ENCODE results near the gene GPX5. TPM values are rescaled to one million over a fixed set of nuclear protein-coding genes. Genes with fewer than 3 reads are reported as not detected.

GPX5 gene
- total RNA-seq, 1 experiment from 2014 or later = not detected

- no peak for DNase-seq (ENCODE audit: low read depth, low spot score)
- ATAC-seq = no peak
- POLR2A ChIA-PET = no interaction called here
Observed at GRCh38 chr6:28565823-28566526, 40.3 kb downstream of the GPX5 start.

GRCh38 chr6:28566527-28567252, 41.0 kb downstream of the GPX5 start:
- TF ChIP-seq REST (IDR thresholded peaks at IDR 0.05; ENCODE audit: insufficient read depth in 1 of 2, low read depth in 2 of 2, low read length in 1 of 2) = no peak
- no peak for TF ChIP-seq CTCF (IDR thresholded peaks at IDR 0.05)
- TF ChIP-seq POLR2AphosphoS5 (IDR thresholded peaks at IDR 0.05; ENCODE audit: low read depth, low read length) = no peak
- no peak for TF ChIP-seq SIN3A (IDR thresholded peaks at IDR 0.05; ENCODE audit: borderline replicate concordance, insufficient read depth, low read depth, low read length)
- TF ChIP-seq TCF7L2 (IDR thresholded peaks at IDR 0.05; ENCODE audit: low read depth, low read length) = no peak
- peaks cover 6% of the 10 kb centered on the region; the same call in 1 of the 2 replicates for H3K9me3 ChIP-seq (ENCODE audit: control insufficient read depth, insufficient read depth, low read depth, low read length)
- no peak for ATAC-seq
- in situ Hi-C loops (cut with HindIII; ENCODE audit: low pct_unique_long_range_greater_than_20kb, low sequenced_read_pairs) = no loop called here
- H3K4me3 ChIP-seq (ENCODE audit: low read depth in 2 of 2, low read length in 2 of 2) = no peak overlapping the region
- POLR2A ChIA-PET = no interaction called here
- H3K36me3 ChIP-seq (ENCODE audit: control insufficient read depth, insufficient read depth, low read length) = no peaks in the 10 kb centered on the region
- DNase-seq (ENCODE audit: low read depth, low spot score) = no peak
- H3K27ac ChIP-seq (ENCODE audit: low read length) = no peak overlapping the region
- H3K27me3 ChIP-seq (ENCODE audit: control insufficient read depth, insufficient read depth, low read length) = peaks cover 6% of the 10 kb centered on the region
- BruUV-seq (replicated peaks) = no TSS peak
- intact Hi-C loops (cut with micrococcal nuclease; ENCODE audit: unreplicated experiment) = no loop called here
- H3K4me1 ChIP-seq (ENCODE audit: control insufficient read depth, insufficient read depth, low read length) = no peaks in the 10 kb centered on the region
- CTCF ChIA-PET = no interaction called here

More at GRCh38 chr6:28565823-28566526, 40.3 kb downstream of the GPX5 start:
- no peak for TF ChIP-seq REST (IDR thresholded peaks at IDR 0.05; ENCODE audit: insufficient read depth in 1 of 2, low read depth in 2 of 2, low read length in 1 of 2)
- TF ChIP-seq TCF7L2 (IDR thresholded peaks at IDR 0.05; ENCODE audit: low read depth, low read length) = no peak
- TF ChIP-seq SIN3A (IDR thresholded peaks at IDR 0.05; ENCODE audit: borderline replicate concordance, insufficient read depth, low read depth, low read length) = no peak
- BruUV-seq (replicated peaks) = no TSS peak
- Histone ChIP-seq H3K36me3 (ENCODE audit: control insufficient read depth, insufficient read depth, low read length) (no peaks in the 10 kb centered on the region), H3K9me3 (ENCODE audit: control insufficient read depth, insufficient read depth, low read depth, low read length) (peaks cover 6% of the 10 kb centered on the region; the same call in 1 of the 2 replicates), H3K4me3 (ENCODE audit: low read depth in 2 of 2, low read length in 2 of 2) (no peak overlapping the region), H3K27ac (ENCODE audit: low read length) (no peak overlapping the region), H3K4me1 (ENCODE audit: control insufficient read depth, insufficient read depth, low read length) (no peaks in the 10 kb centered on the region), H3K27me3 (ENCODE audit: control insufficient read depth, insufficient read depth, low read length) (peaks cover 6% of the 10 kb centered on the region)
- in situ Hi-C loops (cut with HindIII; ENCODE audit: low pct_unique_long_range_greater_than_20kb, low sequenced_read_pairs) = no loop called here
- intact Hi-C loops (cut with micrococcal nuclease; ENCODE audit: unreplicated experiment) = no loop called here
- CTCF ChIA-PET = no interaction called here
